VCaP (cell line): ENCODE measurements around the gene HBA1.
"Not testable (repeated sequence)": the region's sequence is repeated elsewhere in the genome, so short reads cannot be mapped to it uniquely, and the experiment has no call there.

Source experiments
- H3K27ac ChIP-seq: fragments of 450-650 bp; 2 replicates; pipeline ENCODE4 v1.5.1; 2017
- CTCF ChIP-seq: fragments of 450-650 bp; conservative IDR thresholded peaks from 2 replicates; pipeline ENCODE4 v1.5.1; 2017; ENCODE audit warnings: mild to moderate bottlenecking, moderate library complexity

The HBA1 gene

DNA sequence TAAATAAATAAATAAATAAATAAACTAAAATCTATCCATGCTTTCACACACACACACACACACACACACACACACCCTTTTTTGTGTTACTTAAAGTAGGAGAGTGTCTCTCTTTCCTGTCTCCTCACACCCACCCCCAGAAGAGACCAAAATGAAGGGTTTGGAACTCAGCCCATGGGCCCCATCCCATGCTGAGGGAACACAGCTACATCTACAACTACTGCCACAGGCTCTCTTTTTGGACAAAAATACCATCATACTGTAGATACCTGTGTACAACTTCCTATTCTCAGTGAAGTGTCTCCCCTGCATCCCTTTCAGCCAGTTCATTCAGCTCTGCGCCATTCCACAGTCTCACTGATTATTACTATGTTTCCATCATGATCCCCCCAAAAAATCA is 5.7 kb upstream of the HBA1 start:
- no peak for TF ChIP-seq CTCF
- H3K27ac ChIP-seq = no peak overlapping the region

DNA sequence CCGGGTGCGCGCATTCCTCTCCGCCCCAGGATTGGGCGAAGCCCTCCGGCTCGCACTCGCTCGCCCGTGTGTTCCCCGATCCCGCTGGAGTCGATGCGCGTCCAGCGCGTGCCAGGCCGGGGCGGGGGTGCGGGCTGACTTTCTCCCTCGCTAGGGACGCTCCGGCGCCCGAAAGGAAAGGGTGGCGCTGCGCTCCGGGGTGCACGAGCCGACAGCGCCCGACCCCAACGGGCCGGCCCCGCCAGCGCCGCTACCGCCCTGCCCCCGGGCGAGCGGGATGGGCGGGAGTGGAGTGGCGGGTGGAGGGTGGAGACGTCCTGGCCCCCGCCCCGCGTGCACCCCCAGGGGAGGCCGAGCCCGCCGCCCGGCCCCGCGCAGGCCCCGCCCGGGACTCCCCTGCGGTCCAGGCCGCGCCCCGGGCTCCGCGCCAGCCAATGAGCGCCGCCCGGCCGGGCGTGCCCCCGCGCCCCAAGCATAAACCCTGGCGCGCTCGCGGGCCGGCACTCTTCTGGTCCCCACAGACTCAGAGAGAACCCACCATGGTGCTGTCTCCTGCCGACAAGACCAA is 4.0 kb upstream of the HBA1 start, which contains the start of gene HBA2:
TSS of gene HBA2 (plus strand) at position 503 of the 568 bp plus-strand sequence. CDS start at position 540, 37 bp downstream.
- not testable (repeated sequence) for H3K27ac ChIP-seq

GRCh38 chr16:173211-173854 is 3.1 kb upstream of the HBA1 start:
- H3K27ac ChIP-seq = not testable (repeated sequence)

DNA sequence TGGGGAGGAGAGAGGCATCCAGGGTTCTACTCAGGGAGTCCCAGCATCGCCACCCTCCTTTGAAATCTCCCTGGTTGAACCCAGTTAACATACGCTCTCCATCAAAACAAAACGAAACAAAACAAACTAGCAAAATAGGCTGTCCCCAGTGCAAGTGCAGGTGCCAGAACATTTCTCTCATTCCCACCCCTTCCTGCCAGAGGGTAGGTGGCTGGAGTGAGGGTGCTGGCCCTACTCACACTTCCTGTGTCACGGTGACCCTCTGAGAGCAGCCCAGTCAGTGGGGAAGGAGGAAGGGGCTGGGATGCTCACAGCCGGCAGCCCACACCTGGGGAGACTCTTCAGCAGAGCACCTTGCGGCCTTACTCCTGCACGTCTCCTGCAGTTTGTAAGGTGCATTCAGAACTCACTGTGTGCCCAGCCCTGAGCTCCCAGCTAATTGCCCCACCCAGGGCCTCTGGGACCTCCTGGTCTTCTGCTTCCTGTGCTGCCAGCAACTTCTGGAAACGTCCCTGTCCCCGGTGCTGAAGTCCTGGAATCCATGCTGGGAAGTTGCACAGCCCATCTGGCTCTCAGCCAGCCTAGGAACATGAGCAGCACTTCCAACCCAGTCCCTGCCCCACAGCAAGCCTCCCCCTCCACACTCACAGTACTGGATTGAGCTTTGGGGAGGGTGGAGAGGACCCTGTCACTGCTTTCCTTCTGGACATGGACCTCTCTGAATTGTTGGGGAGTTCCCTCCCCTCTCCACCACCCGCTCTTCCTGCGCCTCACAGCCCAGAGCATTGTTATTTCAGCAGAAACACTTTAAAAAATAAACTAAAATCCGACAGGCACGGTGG is 2.3 kb upstream of the HBA1 start:
- peak overlapping the region; percentile 50; the same call in 1 of the 2 replicates for H3K27ac ChIP-seq

DNA sequence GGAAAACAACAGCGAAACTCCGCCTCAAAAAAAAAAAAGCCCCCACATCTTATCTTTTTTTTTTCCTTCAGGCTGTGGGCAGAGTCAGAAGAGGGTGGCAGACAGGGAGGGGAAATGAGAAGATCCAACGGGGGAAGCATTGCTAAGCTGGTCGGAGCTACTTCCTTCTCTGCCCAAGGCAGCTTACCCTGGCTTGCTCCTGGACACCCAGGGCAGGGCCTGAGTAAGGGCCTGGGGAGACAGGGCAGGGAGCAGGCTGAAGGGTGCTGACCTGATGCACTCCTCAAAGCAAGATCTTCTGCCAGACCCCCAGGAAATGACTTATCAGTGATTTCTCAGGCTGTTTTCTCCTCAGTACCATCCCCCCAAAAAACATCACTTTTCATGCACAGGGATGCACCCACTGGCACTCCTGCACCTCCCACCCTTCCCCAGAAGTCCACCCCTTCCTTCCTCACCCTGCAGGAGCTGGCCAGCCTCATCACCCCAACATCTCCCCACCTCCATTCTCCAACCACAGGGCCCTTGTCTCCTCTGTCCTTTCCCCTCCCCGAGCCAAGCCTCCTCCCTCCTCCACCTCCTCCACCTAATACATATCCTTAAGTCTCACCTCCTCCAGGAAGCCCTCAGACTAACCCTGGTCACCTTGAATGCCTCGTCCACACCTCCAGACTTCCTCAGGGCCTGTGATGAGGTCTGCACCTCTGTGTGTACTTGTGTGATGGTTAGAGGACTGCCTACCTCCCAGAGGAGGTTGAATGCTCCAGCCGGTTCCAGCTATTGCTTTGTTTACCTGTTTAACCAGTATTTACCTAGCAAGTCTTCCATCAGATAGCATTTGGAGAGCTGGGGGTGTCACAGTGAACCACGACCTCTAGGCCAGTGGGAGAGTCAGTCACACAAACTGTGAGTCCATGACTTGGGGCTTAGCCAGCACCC is 1.2 kb upstream of the HBA1 start:
- peak overlapping the region; percentile 50 for H3K27ac ChIP-seq
- no peak for TF ChIP-seq CTCF

- peak overlapping the region; percentile 50 for H3K27ac ChIP-seq
These were observed 474 bp upstream of the HBA1 start for GRCh38 chr16:176006-176405.

- no peak overlapping the region for H3K27ac ChIP-seq
- TF ChIP-seq CTCF = no peak
These were observed 928 bp downstream of the HBA1 start for GRCh38 chr16:177394-177822.

GRCh38 chr16:177981-178667 is 1.6 kb downstream of the HBA1 start:
- TF ChIP-seq CTCF = no peak
- H3K27ac ChIP-seq = no peak overlapping the region

- TF ChIP-seq CTCF = no peak
- no peak overlapping the region for H3K27ac ChIP-seq
These were observed 2.2 kb downstream of the HBA1 start for GRCh38 chr16:178668-179015.
